Esophagus muscularis mucosa (tissue), 3 donors: ENCODE data around the gene P2RX5.

Experiments
- CTCF ChIP-seq, 3 experiments: fragments of 200-600 bp in 2 of 3; fragments of 450-650 bp in 1 of 3; sonication (generic) in 2 of 3; IDR thresholded peaks; one replicate each; pipeline ENCODE4 v1.5.1; 2017 to 2019; ENCODE audit warnings: antibody characterized with exemption in 3 of 3, mild to moderate bottlenecking in 2 of 3, moderate library complexity in 1 of 3
- POLR2AphosphoS5 ChIP-seq, 2 donors: sonication (generic); formaldehyde crosslinking; IDR thresholded peaks; one replicate each; pipeline ENCODE4 v1.6.1; 2017; ENCODE audit warnings: antibody characterized with exemption in 2 of 2

GRCh38 chr17:3660311-3660891 lies 35.6 kb downstream of the P2RX5 start:
- no peak for TF ChIP-seq POLR2AphosphoS5 (IDR thresholded peaks at IDR 0.05)
- no peak for TF ChIP-seq CTCF (IDR thresholded peaks at IDR 0.05)
